ENCODE data around the gene ZC3H13.

ZC3H13 gene

DNA sequence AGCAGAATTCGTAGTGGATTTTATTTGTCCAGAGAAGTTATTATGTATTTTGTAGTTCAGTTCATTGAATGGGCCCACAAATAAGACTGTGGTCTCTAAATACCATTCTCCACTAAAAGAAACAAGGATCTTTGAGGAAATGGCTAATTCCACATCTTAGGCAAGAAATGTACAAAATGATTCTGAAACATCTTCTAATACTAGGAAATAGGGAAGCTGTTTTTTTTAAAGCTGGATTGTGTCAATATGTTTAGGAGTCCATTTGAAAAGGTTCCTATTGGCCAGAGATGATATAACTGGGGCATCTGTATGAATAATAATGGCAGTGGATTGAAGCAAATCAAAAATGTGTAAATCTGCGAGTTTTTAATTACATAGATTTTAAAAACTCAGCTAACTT, 112.5 kb downstream of the ZC3H13 start:
- Histone ChIP-seq H3F3A (ENCODE audit: control insufficient read depth, insufficient read depth) (no peaks in the 10 kb centered on the region), H3K27ac (ENCODE audit: low read depth, low read length) (no peak overlapping the region), H3K27me3 (ENCODE audit: control insufficient read depth, low read length) (0 out of 2 replicates have a peak, but pooled peaks cover 6% of the 10 kb centered on the region), H3K9me3 (ENCODE audit: control insufficient read depth, insufficient read depth, low read length) (no peaks in the 10 kb centered on the region), H4K20me1 (ENCODE audit: control insufficient read depth, insufficient read depth, low read depth, low read length) (no peaks in the 10 kb centered on the region), H3K9me2 (replicated peaks; ENCODE audit: control insufficient read depth, low read length) (no peaks in the 10 kb centered on the region), H3K36me3 (ENCODE audit: control insufficient read depth, low read length) (no peaks in the 10 kb centered on the region), H3K4me3 (ENCODE audit: low read length) (no peak overlapping the region), H3K4me1 (ENCODE audit: control insufficient read depth, low read length) (no peaks in the 10 kb centered on the region), H3K79me2 (ENCODE audit: control insufficient read depth, low read length) (no peaks in the 10 kb centered on the region), H3K4me2 (ENCODE audit: low read length) (no peak overlapping the region)
- no peak for TF ChIP-seq EZH2phosphoT487 (IDR thresholded peaks at IDR 0.05; ENCODE audit: borderline replicate concordance, low read length)
- TF ChIP-seq, protein P1, sequence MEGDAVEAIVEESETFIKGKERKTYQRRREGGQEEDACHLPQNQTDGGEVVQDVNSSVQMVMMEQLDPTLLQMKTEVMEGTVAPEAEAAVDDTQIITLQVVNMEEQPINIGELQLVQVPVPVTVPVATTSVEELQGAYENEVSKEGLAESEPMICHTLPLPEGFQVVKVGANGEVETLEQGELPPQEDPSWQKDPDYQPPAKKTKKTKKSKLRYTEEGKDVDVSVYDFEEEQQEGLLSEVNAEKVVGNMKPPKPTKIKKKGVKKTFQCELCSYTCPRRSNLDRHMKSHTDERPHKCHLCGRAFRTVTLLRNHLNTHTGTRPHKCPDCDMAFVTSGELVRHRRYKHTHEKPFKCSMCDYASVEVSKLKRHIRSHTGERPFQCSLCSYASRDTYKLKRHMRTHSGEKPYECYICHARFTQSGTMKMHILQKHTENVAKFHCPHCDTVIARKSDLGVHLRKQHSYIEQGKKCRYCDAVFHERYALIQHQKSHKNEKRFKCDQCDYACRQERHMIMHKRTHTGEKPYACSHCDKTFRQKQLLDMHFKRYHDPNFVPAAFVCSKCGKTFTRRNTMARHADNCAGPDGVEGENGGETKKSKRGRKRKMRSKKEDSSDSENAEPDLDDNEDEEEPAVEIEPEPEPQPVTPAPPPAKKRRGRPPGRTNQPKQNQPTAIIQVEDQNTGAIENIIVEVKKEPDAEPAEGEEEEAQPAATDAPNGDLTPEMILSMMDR (IDR thresholded peaks at IDR 0.05; ENCODE audit: low read depth, low read length, poor library complexity, severe bottlenecking) = no peak

DNA sequence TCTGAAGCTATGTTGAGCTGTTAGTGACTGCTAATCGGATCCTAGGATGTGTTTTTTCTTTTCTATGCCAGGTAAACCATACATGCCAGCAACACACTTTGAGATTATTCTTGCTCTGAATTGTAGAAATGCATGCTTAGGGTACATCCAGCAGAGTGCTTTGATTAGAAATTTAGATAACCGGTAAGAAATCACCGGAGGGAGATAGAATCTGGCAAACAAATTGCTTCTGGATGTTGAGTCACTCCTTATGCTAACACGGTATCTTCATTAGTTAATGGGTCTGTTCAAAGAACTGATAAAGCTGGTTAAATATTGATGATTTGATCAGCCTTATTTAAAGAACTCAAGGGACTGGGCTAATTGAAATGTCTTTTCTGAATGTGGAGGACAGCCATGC, 115.9 kb downstream of the ZC3H13 start:
- Histone ChIP-seq H3K27ac (ENCODE audit: low read depth, low read length) (no peak overlapping the region), H3K4me2 (ENCODE audit: low read length) (no peak overlapping the region), H4K20me1 (ENCODE audit: control insufficient read depth, insufficient read depth, low read depth, low read length) (no peaks in the 10 kb centered on the region), H3F3A (ENCODE audit: control insufficient read depth, insufficient read depth) (no peaks in the 10 kb centered on the region), H3K36me3 (ENCODE audit: control insufficient read depth, low read length) (no peaks in the 10 kb centered on the region), H3K9me3 (ENCODE audit: control insufficient read depth, insufficient read depth, low read length) (no peaks in the 10 kb centered on the region), H3K4me1 (ENCODE audit: control insufficient read depth, low read length) (no peaks in the 10 kb centered on the region), H3K9me2 (replicated peaks; ENCODE audit: control insufficient read depth, low read length) (no peaks in the 10 kb centered on the region), H3K79me2 (ENCODE audit: control insufficient read depth, low read length) (no peaks in the 10 kb centered on the region), H3K27me3 (ENCODE audit: control insufficient read depth, low read length) (peaks cover 15% of the 10 kb centered on the region; the same call in 1 of the 2 replicates), H3K4me3 (ENCODE audit: low read length) (no peak overlapping the region)
- TF ChIP-seq, protein P1 (IDR thresholded peaks at IDR 0.05; ENCODE audit: low read depth, low read length, poor library complexity, severe bottlenecking) = no peak
- no peak for TF ChIP-seq EZH2phosphoT487 (IDR thresholded peaks at IDR 0.05; ENCODE audit: borderline replicate concordance, low read length)

DNA sequence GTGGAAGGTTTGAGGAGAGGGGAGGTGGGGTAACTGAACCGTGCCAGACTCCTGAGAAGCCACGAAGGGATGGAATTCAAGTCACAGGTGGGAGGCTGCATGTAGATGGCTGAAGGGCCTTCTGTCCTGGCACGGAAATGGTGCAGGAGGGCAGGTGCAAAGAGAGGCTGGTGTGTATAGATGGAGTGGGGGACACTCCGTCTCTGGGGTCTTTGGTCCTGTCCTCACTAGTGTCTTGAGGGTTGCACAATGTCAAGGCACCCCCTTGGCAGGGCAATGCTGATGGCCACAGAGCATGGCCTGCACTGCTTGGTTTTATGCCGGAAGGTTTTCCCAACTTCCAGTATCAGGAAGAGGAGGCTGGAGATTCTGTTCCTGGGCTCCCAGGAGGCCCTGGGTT, 118.3 kb downstream of the ZC3H13 start:
- Histone ChIP-seq H3K79me2 (ENCODE audit: control insufficient read depth, low read length) (no peaks in the 10 kb centered on the region), H3K4me1 (ENCODE audit: control insufficient read depth, low read length) (no peaks in the 10 kb centered on the region), H3K36me3 (ENCODE audit: control insufficient read depth, low read length) (no peaks in the 10 kb centered on the region), H3K27ac (ENCODE audit: low read depth, low read length) (no peak overlapping the region), H3K9me3 (ENCODE audit: control insufficient read depth, insufficient read depth, low read length) (no peaks in the 10 kb centered on the region), H4K20me1 (ENCODE audit: control insufficient read depth, insufficient read depth, low read depth, low read length) (no peaks in the 10 kb centered on the region), H3K4me2 (ENCODE audit: low read length) (no peak overlapping the region), H3K27me3 (ENCODE audit: control insufficient read depth, low read length) (peaks cover 15% of the 10 kb centered on the region; the same call in 1 of the 2 replicates), H3K4me3 (ENCODE audit: low read length) (no peak overlapping the region), H3F3A (ENCODE audit: control insufficient read depth, insufficient read depth) (no peaks in the 10 kb centered on the region), H3K9me2 (replicated peaks; ENCODE audit: control insufficient read depth, low read length) (no peaks in the 10 kb centered on the region; the same call in 1 of the 2 replicates)
- TF ChIP-seq, protein P1 (IDR thresholded peaks at IDR 0.05; ENCODE audit: low read depth, low read length, poor library complexity, severe bottlenecking) = no peak

Measured in DOHH2 (cell line).